MCF 10A (cell line): ENCODE results near the gene C2CD4A. TPM values are rescaled to one million over a fixed set of nuclear protein-coding genes. Genes with fewer than 3 reads are reported as not detected.
A peak's percentile ranks its signal among the peaks of the same experiment; 100 is the strongest.

Source experiments
- BruUV-seq: library from RNA; stranded (reverse); fragments of 400-500 nt; replicated peaks from 2 replicates; lab custom pipeline; 2021; lab: Mats Ljungman, UMichigan
- CTCF ChIA-PET: fragments of 300-600 bp; sonication (Branson Sonifier 250); formaldehyde crosslinking; extraction: SDS; loops from one replicate; lab custom pipeline; 2021; ENCODE audit warnings: antibody characterized with exemption, inconsistent platforms; lab: Yijun Ruan, JAX
- POLR2A ChIA-PET: fragments of 300-600, 350-650 bp; sonication (Branson Sonifier 250); formaldehyde crosslinking; extraction: SDS; loops from one replicate; lab custom pipeline; 2020; ENCODE audit warnings: antibody characterized with exemption, inconsistent platforms; lab: Yijun Ruan, JAX
- DNase-seq: peaks from one replicate; pipeline ENCODE4 v3.0.0-alpha.2; 2018; ENCODE audit not compliant: unreplicated experiment
- H3K27ac Mint-ChIP-seq: one replicate; pipeline ENCODE4 v1.8.0; 2022; ENCODE audit warnings: mild to moderate bottlenecking, low read depth, mixed read lengths; ENCODE audit not compliant: unreplicated experiment
- H3K27me3 Mint-ChIP-seq: one replicate; pipeline ENCODE4 v1.8.0; 2022; ENCODE audit warnings: mixed read lengths; ENCODE audit not compliant: insufficient read depth, unreplicated experiment
- H3K36me3 Mint-ChIP-seq: one replicate; pipeline ENCODE4 v1.8.0; 2022; ENCODE audit warnings: mild to moderate bottlenecking, moderate library complexity, mixed read lengths; ENCODE audit not compliant: insufficient read depth, unreplicated experiment
- H3K4me1 Mint-ChIP-seq: one replicate; pipeline ENCODE4 v1.8.0; 2022; ENCODE audit warnings: mixed read lengths; ENCODE audit not compliant: insufficient read depth, unreplicated experiment
- H3K4me3 Mint-ChIP-seq: one replicate; pipeline ENCODE4 v1.8.0; 2022; ENCODE audit warnings: mild to moderate bottlenecking, moderate library complexity, mixed read lengths; ENCODE audit not compliant: unreplicated experiment
- H3K9me3 Mint-ChIP-seq: one replicate; pipeline ENCODE4 v1.8.0; 2022; ENCODE audit warnings: mixed read lengths; ENCODE audit not compliant: unreplicated experiment
- intact Hi-C: fragments of 100-400 bp; cut with micrococcal nuclease; formaldehyde crosslinking; loops from 2 replicates; pipeline ENCODE4 v1.14.1; 2022
- total RNA-seq: library from RNA; stranded (reverse); gene quantifications from 2 replicates; pipeline ENCODE4 v1.2.3, GENCODE V29; 2022
- TF ChIP-seq, protein P1 (sequence below): fragments of 200-600 bp; IDR thresholded peaks from one replicate; pipeline ENCODE4 v1.8.0; 2022; ENCODE audit warnings: antibody characterized with exemption, mild to moderate bottlenecking; ENCODE audit not compliant: unreplicated experiment

The C2CD4A gene
- total RNA-seq, 1 experiment from 2014 or later = 0.16 TPM

DNA sequence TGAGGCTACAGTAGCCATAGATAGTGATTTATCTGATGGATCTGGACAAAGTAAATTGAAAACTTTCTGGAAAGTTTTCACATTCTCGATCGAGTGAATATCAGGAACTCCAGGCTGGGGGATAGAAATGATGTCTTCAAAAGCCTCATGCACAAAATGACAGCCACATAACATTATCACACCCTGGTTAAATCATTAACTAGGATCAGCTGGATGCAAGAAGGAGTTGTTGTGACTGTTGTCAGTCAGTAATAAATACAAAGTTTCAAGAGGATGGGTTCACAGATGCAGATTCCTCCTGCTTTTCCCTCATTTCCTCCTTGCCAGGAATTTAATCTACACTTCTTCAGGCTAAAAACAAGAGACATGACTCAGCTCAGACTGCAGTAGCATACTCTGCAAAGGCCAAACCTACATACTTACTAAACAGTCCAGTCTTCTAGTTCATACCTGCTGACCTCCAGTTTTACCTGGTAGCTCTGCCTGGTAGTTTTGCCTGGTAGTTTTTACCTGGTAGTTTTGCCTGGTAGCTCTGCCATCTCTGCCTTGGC lies 40.9 kb downstream of the C2CD4A start:
- no peak overlapping the region for H3K27ac Mint-ChIP-seq
- intact Hi-C loops = no loop called here
- CTCF ChIA-PET = interaction anchor here (0.6 to 1.4 kb wide), 6 partner anchors 9 to 154 kb away, joined by 3 to 5 read pairs (median 4); no protein-coding TSS in a partner anchor
- no peak for DNase-seq
- H3K27me3 Mint-ChIP-seq = no peaks in the 10 kb centered on the region
- no TSS peak for BruUV-seq
- TF ChIP-seq, protein P1, sequence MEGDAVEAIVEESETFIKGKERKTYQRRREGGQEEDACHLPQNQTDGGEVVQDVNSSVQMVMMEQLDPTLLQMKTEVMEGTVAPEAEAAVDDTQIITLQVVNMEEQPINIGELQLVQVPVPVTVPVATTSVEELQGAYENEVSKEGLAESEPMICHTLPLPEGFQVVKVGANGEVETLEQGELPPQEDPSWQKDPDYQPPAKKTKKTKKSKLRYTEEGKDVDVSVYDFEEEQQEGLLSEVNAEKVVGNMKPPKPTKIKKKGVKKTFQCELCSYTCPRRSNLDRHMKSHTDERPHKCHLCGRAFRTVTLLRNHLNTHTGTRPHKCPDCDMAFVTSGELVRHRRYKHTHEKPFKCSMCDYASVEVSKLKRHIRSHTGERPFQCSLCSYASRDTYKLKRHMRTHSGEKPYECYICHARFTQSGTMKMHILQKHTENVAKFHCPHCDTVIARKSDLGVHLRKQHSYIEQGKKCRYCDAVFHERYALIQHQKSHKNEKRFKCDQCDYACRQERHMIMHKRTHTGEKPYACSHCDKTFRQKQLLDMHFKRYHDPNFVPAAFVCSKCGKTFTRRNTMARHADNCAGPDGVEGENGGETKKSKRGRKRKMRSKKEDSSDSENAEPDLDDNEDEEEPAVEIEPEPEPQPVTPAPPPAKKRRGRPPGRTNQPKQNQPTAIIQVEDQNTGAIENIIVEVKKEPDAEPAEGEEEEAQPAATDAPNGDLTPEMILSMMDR = no peak
- H3K4me3 Mint-ChIP-seq = no peak overlapping the region
- no peaks in the 10 kb centered on the region for H3K9me3 Mint-ChIP-seq
- peaks cover 39% of the 10 kb centered on the region for H3K4me1 Mint-ChIP-seq
- no peaks in the 10 kb centered on the region for H3K36me3 Mint-ChIP-seq
- POLR2A ChIA-PET = interaction anchor here (1.1 to 2.7 kb wide), 3 partner anchors 11 to 47 kb away, joined by 3 to 10 read pairs (median 5); partner anchors contain the start of gene VPS13C

DNA sequence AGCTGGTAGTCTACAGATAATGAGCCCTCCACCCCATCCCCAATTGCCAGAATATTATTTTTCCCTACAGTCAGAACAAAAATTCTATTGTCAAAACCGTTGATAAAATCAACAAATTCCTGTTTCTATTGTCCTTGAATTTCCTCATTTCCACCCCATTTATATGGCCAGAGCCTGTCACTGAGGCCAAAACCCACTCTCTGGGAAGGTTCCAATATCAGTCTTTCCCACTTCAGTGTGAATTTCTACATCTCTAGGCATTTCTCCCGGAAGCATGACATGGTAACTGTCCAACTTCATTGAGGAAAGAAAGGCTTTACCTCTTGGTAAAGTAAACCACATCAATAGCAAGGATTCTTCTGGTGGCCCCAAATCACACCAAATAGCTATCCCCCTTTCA lies 41.6 kb downstream of the C2CD4A start:
- TF ChIP-seq, protein P1 = no peak
- no peaks in the 10 kb centered on the region for H3K9me3 Mint-ChIP-seq
- H3K27ac Mint-ChIP-seq = no peak overlapping the region
- ChIA-PET CTCF (interaction anchor here (0.6 to 1.3 kb wide), 5 partner anchors 10 to 153 kb away, joined by 3 to 5 read pairs (median 4); no protein-coding TSS in a partner anchor), POLR2A (interaction anchor here (1.1 to 2.7 kb wide), 4 partner anchors 10 to 48 kb away, joined by 3 to 10 read pairs (median 6); partner anchors contain the start of gene VPS13C)
- H3K27me3 Mint-ChIP-seq = no peaks in the 10 kb centered on the region
- no peak overlapping the region for H3K4me3 Mint-ChIP-seq
- no TSS peak for BruUV-seq
- H3K36me3 Mint-ChIP-seq = no peaks in the 10 kb centered on the region
- peaks cover 46% of the 10 kb centered on the region for H3K4me1 Mint-ChIP-seq
- no peak for DNase-seq
- intact Hi-C loops = no loop called here

DNA sequence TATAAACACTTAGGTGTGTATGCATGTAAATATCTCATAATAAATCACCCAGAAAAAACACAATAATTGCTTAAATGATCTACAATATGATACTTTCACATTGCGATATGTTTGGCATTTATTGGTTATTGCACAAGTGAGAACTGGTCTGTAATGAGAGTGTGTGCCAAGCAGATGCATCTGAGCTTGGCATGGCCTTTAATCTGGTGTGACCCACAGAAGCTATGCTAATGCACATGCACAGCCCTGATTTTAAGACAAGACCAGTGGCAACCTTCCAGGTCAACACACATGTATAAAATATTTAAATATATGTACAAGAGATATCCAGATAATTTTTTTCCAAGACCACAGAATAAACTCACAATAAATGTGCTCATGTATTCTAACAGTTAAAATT lies 42.7 kb downstream of the C2CD4A start:
- H3K27me3 Mint-ChIP-seq = no peaks in the 10 kb centered on the region
- TF ChIP-seq, protein P1 = no peak
- H3K9me3 Mint-ChIP-seq = no peaks in the 10 kb centered on the region
- ChIA-PET POLR2A (interaction anchor here (0.7 to 2.0 kb wide), 7 partner anchors 9 to 1311 kb away, joined by 3 to 7 read pairs (median 4); partner anchors contain the start of gene VPS13C), CTCF (interaction anchor here (0.6 to 1.2 kb wide), 3 partner anchors 18 to 198 kb away, joined by 3 read pairs; no protein-coding TSS in a partner anchor)
- H3K4me1 Mint-ChIP-seq = peaks cover 49% of the 10 kb centered on the region
- no TSS peak for BruUV-seq
- peak overlapping the region; percentile 59 for H3K27ac Mint-ChIP-seq
- intact Hi-C loops = no loop called here
- no peak for DNase-seq
- no peak overlapping the region for H3K4me3 Mint-ChIP-seq
- H3K36me3 Mint-ChIP-seq = peaks cover 3% of the 10 kb centered on the region

DNA sequence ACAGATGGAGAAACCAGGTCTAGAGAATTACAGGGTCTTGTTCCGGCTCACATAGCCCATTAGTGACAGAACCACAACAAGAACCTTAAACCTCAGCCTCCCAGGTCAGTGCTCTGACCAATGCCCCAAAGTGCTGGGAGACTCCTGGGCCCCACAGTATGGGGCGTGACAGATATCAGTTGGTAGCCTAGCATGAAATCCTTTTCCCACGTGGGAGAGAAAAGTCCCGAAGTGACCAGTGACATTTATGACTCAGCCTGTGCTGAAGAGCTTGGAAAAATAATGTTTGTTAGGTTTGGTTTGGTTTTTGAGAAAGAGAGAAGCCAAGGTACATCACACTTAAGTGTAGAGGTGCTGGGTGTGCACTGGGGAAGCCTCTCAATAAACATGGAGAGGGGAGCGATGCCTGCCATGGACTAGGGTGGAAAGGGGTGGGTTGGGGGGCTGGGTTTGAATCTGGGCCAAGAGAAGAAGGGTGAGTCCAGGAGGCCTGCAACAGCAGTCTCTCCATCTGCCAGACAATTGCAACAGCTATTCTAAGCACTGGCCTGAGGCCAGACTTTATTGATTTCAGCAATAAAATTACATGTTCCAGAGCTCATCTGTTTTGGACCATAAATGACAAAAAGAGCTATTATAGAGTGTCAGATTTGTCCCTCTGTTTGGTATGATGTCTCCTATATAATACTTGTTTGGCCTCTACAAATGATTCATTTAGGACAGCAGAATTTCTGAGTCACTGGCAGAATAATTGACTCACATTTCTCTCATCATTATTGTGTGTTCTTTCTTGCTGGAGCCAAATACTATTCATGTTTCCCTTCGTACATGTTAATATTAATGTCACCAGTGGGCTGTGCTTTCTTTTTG lies 43.4 kb downstream of the C2CD4A start:
- no TSS peak for BruUV-seq
- Mint-ChIP-seq H3K27ac (peak overlapping the region; percentile 59), H3K27me3 (no peaks in the 10 kb centered on the region), H3K9me3 (no peaks in the 10 kb centered on the region), H3K4me1 (peaks cover 56% of the 10 kb centered on the region), H3K4me3 (no peak overlapping the region), H3K36me3 (peaks cover 6% of the 10 kb centered on the region)
- TF ChIP-seq, protein P1 = no peak
- intact Hi-C loops = no loop called here
- ChIA-PET CTCF (interaction anchor here (0.6 to 1.4 kb wide), 5 partner anchors 9 to 197 kb away, joined by 3 to 6 read pairs (median 3); no protein-coding TSS in a partner anchor), POLR2A (interaction anchor here (0.7 to 2.0 kb wide), 10 partner anchors 9 to 1312 kb away, joined by 3 to 7 read pairs (median 4); partner anchors contain the start of gene VPS13C)
- peak; percentile 59 for DNase-seq
